SU-DHL-6 (cell line): ENCODE data around the gene POLRMT.

Experiments used
- EZH2phosphoT487 ChIP-seq: fragments of 200-600 bp; sonication (generic), shearing (Covaris generic); conservative IDR thresholded peaks from 2 replicates; pipeline ENCODE4 v1.6.1; 2018; ENCODE audit warnings: mild to moderate bottlenecking, antibody characterized with exemption, low read length, moderate library complexity, mixed read lengths
- TF ChIP-seq, protein P1 (sequence below): fragments of 200-600 bp; sonication (generic); IDR thresholded peaks from one replicate; pipeline ENCODE4 v1.5.1; 2017; ENCODE audit warnings: antibody characterized with exemption, mild to moderate bottlenecking, low read length, moderate library complexity; ENCODE audit not compliant: insufficient read depth, poor library complexity, severe bottlenecking

DNA sequence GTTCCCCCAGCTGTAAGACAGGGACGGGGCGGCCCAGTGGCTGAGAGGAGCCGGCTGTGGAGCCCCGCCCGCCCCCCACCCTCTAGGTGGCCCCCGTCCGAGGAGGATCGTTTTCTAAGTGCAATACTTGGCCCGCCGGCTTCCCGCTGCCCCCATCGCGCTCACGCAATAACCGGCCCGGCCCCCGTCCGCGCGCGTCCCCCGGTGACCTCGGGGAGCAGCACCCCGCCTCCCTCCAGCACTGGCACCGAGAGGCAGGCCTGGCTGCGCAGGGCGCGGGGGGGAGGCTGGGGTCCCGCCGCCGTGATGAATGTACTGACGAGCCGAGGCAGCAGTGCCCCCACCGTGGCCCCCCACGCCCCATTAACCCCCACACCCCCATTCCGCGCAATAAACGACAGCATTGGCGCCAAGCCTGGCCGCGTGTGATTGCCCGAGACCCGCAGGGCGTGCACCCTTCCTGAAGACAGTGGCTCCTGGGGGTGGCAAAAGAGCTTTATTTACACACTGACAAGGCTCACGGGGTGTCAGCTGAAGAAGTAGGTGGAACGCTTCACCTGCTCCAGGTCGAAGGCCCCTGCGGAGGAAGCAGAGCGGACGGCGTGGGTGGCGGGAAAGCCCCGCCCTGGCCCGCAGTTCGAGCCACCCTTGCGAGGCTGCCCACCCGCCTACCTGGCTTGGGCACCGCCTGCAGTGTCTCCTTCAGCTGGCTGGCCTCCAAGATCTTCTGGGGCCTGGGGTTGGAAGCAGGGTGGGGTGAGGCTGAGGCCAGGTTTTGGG lies 16.4 kb downstream of the POLRMT start:
- TF ChIP-seq, protein P1, sequence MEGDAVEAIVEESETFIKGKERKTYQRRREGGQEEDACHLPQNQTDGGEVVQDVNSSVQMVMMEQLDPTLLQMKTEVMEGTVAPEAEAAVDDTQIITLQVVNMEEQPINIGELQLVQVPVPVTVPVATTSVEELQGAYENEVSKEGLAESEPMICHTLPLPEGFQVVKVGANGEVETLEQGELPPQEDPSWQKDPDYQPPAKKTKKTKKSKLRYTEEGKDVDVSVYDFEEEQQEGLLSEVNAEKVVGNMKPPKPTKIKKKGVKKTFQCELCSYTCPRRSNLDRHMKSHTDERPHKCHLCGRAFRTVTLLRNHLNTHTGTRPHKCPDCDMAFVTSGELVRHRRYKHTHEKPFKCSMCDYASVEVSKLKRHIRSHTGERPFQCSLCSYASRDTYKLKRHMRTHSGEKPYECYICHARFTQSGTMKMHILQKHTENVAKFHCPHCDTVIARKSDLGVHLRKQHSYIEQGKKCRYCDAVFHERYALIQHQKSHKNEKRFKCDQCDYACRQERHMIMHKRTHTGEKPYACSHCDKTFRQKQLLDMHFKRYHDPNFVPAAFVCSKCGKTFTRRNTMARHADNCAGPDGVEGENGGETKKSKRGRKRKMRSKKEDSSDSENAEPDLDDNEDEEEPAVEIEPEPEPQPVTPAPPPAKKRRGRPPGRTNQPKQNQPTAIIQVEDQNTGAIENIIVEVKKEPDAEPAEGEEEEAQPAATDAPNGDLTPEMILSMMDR = no peak
- TF ChIP-seq EZH2phosphoT487 = no peak
